CD4-positive, alpha-beta memory T cell (primary cell): Measurements from ENCODE around the gene CLIC3. TPM values are rescaled to one million over a fixed set of nuclear protein-coding genes. Genes with fewer than 3 reads are reported as not detected.

Experiments
- CTCF ChIA-PET: fragments of 350-600 bp; sonication (Branson Sonifier 250); formaldehyde crosslinking; loops from one replicate; lab custom pipeline; 2021; ENCODE audit warnings: inconsistent platforms; ENCODE audit not compliant: partially characterized antibody; lab: Charles Lee
- POLR2A ChIA-PET: fragments of 350-600 bp; sonication (Branson Sonifier 250); formaldehyde crosslinking; loops from one replicate; lab custom pipeline; 2021; ENCODE audit not compliant: partially characterized antibody; lab: Charles Lee
- DNase-seq, 5 donors: peaks; one replicate each; pipeline versions ENCODE4 v3.0.0 to v3.0.0-alpha.2; 2020 to 2022; ENCODE audit warnings: mixed read lengths in 1 of 5
- H3K27ac ChIP-seq: one replicate; pipeline ENCODE4 v1.7.0; 2013; ENCODE audit warnings: low read depth, low read length
- H3K27me3 ChIP-seq: 2 replicates; pipeline ENCODE4 v1.7.0; 2013; ENCODE audit warnings: mild to moderate bottlenecking, low read length, moderate library complexity; ENCODE audit not compliant: insufficient read depth
- H3K36me3 ChIP-seq: 2 replicates; pipeline ENCODE4 v1.7.0; 2013; ENCODE audit warnings: mild to moderate bottlenecking, low read length, moderate library complexity; ENCODE audit not compliant: insufficient read depth
- H3K4me1 ChIP-seq: 2 replicates; pipeline ENCODE4 v1.7.0; 2013; ENCODE audit warnings: mild to moderate bottlenecking, low read length, moderate library complexity; ENCODE audit not compliant: insufficient read depth
- H3K4me3 ChIP-seq, 2 donors: one replicate each; pipeline ENCODE4 v1.7.0; 2013; ENCODE audit warnings: low read length in 2 of 2, mild to moderate bottlenecking in 1 of 2
- H3K9me3 ChIP-seq, 2 donors: one replicate each; pipeline ENCODE4 v1.7.0; 2013; ENCODE audit warnings: low read length in 2 of 2, control low read depth in 1 of 2; ENCODE audit not compliant: control insufficient read depth in 1 of 2
- H3K27ac Mint-ChIP-seq, 7 donors: one replicate each; pipeline ENCODE4 v1.8.0; 2020 to 2021; ENCODE audit warnings: mixed read lengths in 7 of 7, mild to moderate bottlenecking in 6 of 7, inconsistent platforms in 3 of 7, moderate library complexity in 3 of 7
- H3K27me3 Mint-ChIP-seq, 2 donors: one replicate each; pipeline ENCODE4 v1.8.0; 2020 to 2021; ENCODE audit warnings: mixed read lengths in 2 of 2
- H3K36me3 Mint-ChIP-seq, 2 donors: one replicate each; pipeline ENCODE4 v1.8.0; 2020 to 2021; ENCODE audit warnings: mixed read lengths in 2 of 2, inconsistent platforms in 1 of 2, mild to moderate bottlenecking in 1 of 2
- H3K4me1 Mint-ChIP-seq, 4 donors: one replicate each; pipeline ENCODE4 v1.8.0; 2020 to 2021; ENCODE audit warnings: mixed read lengths in 4 of 4, mild to moderate bottlenecking in 1 of 4
- H3K4me3 Mint-ChIP-seq, 8 donors: one replicate each; pipeline ENCODE4 v1.8.0; 2020 to 2021; ENCODE audit warnings: mixed read lengths in 8 of 8, mild to moderate bottlenecking in 7 of 8, moderate library complexity in 6 of 8, inconsistent platforms in 3 of 8
- H3K9me3 Mint-ChIP-seq, 8 donors: one replicate each; pipeline ENCODE4 v1.8.0; 2020 to 2021; ENCODE audit warnings: mixed read lengths in 8 of 8, mild to moderate bottlenecking in 5 of 8, inconsistent platforms in 3 of 8, moderate library complexity in 1 of 8
- intact Hi-C: fragments of 100-400 bp; cut with micrococcal nuclease; formaldehyde crosslinking; loops from one replicate; pipeline ENCODE4 v1.15.1; 2023
- polyA plus RNA-seq, 2 donors: library from polyadenylated mRNA; unstranded; fragments of 300-500 nt; fragmentation: Illumina TruSeq; gene quantifications; one replicate each; pipeline ENCODE4 v1.2.3, GENCODE V29; 2021
- total RNA-seq, 2 experiments: library from RNA; stranded (reverse); gene quantifications; one replicate each; pipeline ENCODE4 v1.2.3, GENCODE V29; 2021

CLIC3 gene
- total and polyA plus RNA-seq, 4 experiments from 2014 or later: 3.1 to 7.8 (median 4.4) TPM

- Histone ChIP-seq H3K27me3 (no peaks in the 10 kb centered on the region), H3K4me1 (peaks cover 41% of the 10 kb centered on the region), H3K9me3 (no peaks in the 10 kb centered on the region), H3K4me3 (peak overlapping the region; percentile 23 to 24), H3K27ac (peak overlapping the region; percentile 28), H3K36me3 (no peaks in the 10 kb centered on the region)
- Mint-ChIP-seq H3K36me3 (no peaks in the 10 kb centered on the region), H3K9me3 (no peaks in the 10 kb centered on the region), H3K4me3 (peak overlapping the region; percentile 66 to 84 (median 77)), H3K27ac (peak overlapping the region; percentile 52 to 83 (median 70)), H3K27me3 (no peaks in the 10 kb centered on the region), H3K4me1 (peaks cover 11 to 32% (median 22%) of the 10 kb centered on the region in 4 donors)
- POLR2A ChIA-PET: interaction anchor here (0.6 to 3.9 kb wide), 13 partner anchors 10 to 266 kb away, joined by 3 to 75 read pairs (median 5); partner anchors contain the start of genes C8G, CLIC3, FBXW5 and FUT7
- intact Hi-C loops: loop anchor here (10.0 kb wide), 1 partner anchor 50 kb away; the partner anchor contains the start of gene ABCA2
- CTCF ChIA-PET: interaction anchor here (0.7 to 3.4 kb wide), 10 partner anchors 11 to 110 kb away, joined by 3 to 27 read pairs (median 3); partner anchors contain the start of gene ABCA2
- no peak for DNase-seq
These were observed 21.4 kb downstream of the CLIC3 start for GRCh38 chr9:136974817-136975535.

DNA sequence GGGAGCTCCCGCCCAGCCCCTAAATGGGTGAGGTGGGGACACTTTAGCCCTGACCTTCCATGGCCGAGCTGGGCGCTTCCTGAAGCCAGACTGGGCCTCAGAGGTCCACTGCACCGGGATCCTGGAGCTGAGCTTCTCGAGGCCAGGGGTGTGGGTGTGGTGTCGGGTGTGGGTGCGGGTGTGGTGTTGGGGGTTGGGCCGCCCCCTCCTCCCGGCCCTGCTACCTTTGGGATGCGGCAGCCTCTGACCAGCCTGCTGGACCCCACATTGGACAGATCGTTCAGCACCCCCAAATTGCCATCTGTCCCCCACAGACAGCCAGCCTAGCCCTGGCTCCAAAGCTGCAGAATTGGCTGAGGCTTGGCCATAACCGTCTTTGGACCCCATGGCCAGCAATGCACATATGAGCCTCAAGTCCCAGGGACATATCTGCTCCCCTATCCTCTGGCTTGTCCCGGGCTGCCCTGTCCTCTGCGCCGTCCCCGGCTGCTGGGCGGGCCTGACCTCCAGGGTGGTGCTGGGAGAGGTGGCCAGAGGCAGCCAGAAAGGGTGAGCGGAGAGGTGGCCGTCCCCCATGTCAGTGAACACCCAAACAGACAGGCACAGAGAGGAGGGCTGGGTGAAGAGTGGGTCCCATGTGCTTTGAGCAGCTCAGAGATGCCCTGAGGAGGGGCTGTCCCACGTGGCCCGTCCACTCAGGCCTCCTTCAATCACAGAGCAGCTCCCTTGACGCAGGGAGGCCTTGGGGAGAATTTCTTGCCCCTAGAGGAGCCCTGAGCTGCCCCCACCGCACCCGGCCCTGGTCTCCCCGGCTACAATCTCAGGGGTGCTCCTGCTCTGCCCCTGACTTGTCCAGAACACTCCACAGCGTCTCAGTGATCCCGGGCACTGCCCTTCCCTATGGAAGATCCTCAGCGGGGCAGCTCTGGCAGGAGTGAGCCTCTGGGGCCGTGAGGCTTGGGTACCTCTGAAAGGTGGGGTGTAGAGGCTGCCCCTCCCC, 22.4 kb downstream of the CLIC3 start:
- Histone ChIP-seq H3K36me3 (no peaks in the 10 kb centered on the region), H3K4me3 (no peak overlapping the region), H3K4me1 (peaks cover 41% of the 10 kb centered on the region), H3K27ac (peak overlapping the region; percentile 21), H3K9me3 (no peaks in the 10 kb centered on the region), H3K27me3 (no peaks in the 10 kb centered on the region)
- peak overlapping the region in 2 of 8 donors; percentile 8 to 80 for H3K4me3 Mint-ChIP-seq
- ChIA-PET CTCF (interaction anchor here (1.2 to 3.4 kb wide), 4 partner anchors 14 to 54 kb away, joined by 3 to 27 read pairs (median 11); partner anchors contain the start of gene ABCA2), POLR2A (interaction anchor here (1.2 to 3.9 kb wide), 9 partner anchors 12 to 267 kb away, joined by 3 to 75 read pairs (median 8); partner anchors contain the start of genes C8G, CLIC3, FBXW5 and LCN12)
- no peaks in the 10 kb centered on the region for H3K9me3 Mint-ChIP-seq
- peak overlapping the region in 2 of 7 donors; percentile 25 to 41 for H3K27ac Mint-ChIP-seq
- no peaks in the 10 kb centered on the region for H3K27me3 Mint-ChIP-seq
- no peak for DNase-seq
- no peaks in the 10 kb centered on the region for H3K36me3 Mint-ChIP-seq
- intact Hi-C loops: loop anchor here (10.0 kb wide), 1 partner anchor 51 kb away; the partner anchor contains the start of gene ABCA2
- H3K4me1 Mint-ChIP-seq: peaks cover 11 to 32% (median 22%) of the 10 kb centered on the region in 4 donors

DNA sequence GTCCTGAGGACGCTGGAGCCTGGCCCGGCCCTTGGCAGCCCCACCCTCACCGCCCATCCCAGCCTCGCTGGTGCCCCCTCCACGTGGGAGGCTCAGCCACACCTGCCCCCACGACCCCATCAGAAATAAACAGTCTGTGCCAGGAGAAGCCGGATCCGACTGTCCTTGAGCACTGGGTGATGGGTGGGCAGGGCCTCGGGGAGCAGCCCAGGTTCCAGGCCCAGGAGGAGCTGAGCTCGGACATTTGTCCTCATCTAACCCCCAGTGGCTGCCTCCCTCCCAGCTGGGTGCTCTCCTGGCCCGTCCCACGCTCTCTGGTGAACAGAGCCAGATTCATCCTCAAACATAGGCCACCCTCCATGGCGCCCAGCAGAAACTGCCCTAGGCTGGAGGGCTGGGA, 23.6 kb downstream of the CLIC3 start:
- Histone ChIP-seq H3K9me3 (no peaks in the 10 kb centered on the region), H3K4me3 (no peak overlapping the region), H3K27ac (no peak overlapping the region), H3K27me3 (no peaks in the 10 kb centered on the region), H3K36me3 (no peaks in the 10 kb centered on the region), H3K4me1 (peaks cover 40% of the 10 kb centered on the region)
- H3K9me3 Mint-ChIP-seq: no peaks in the 10 kb centered on the region
- no peaks in the 10 kb centered on the region for H3K36me3 Mint-ChIP-seq
- no peak overlapping the region for H3K4me3 Mint-ChIP-seq
- H3K4me1 Mint-ChIP-seq: peaks cover 11 to 32% (median 22%) of the 10 kb centered on the region in 4 donors
- CTCF ChIA-PET: no interaction called here
- DNase-seq: no peak
- intact Hi-C loops: loop anchor here (10.0 kb wide), 1 partner anchor 52 kb away; the partner anchor contains the start of gene ABCA2
- no peaks in the 10 kb centered on the region for H3K27me3 Mint-ChIP-seq
- no peak overlapping the region for H3K27ac Mint-ChIP-seq
- POLR2A ChIA-PET: interaction anchor here (0.8 kb wide), 1 partner anchor 14 kb away, joined by 4 read pairs; no protein-coding TSS in a partner anchor

DNA sequence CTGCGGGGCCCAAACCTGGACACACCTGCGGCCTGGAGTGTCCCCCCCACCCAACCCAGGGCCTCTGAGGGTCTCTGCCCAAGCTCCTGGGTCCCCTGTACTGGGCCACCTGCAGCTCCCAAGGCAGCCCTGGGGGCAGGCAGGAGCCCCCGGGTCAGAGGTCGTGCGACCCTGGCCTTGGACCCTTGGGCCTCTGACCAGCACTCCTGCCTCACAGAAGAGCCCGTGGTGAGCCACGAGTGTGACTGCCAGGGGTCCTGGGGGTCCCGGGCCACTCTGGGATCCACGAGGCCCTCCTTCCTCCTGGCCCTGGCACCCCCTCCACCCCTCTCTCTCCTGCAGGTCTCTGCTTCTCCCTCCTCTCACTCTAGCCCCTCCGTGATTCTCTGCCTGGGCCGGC, 24.0 kb downstream of the CLIC3 start:
- Mint-ChIP-seq H3K27ac (no peak overlapping the region), H3K9me3 (no peaks in the 10 kb centered on the region), H3K4me3 (no peak overlapping the region), H3K27me3 (no peaks in the 10 kb centered on the region), H3K36me3 (no peaks in the 10 kb centered on the region), H3K4me1 (peaks cover 11 to 32% (median 22%) of the 10 kb centered on the region in 4 donors)
- H3K36me3 ChIP-seq: no peaks in the 10 kb centered on the region
- intact Hi-C loops: loop anchor here (10.0 kb wide), 1 partner anchor 52 kb away; the partner anchor contains the start of gene ABCA2
- no peak overlapping the region for H3K27ac ChIP-seq
- H3K27me3 ChIP-seq: no peaks in the 10 kb centered on the region
- H3K4me1 ChIP-seq: peaks cover 36% of the 10 kb centered on the region
- no peaks in the 10 kb centered on the region for H3K9me3 ChIP-seq
- H3K4me3 ChIP-seq: no peak overlapping the region
- ChIA-PET CTCF (interaction anchor here (1.3 kb wide), 1 partner anchor 24 kb away, joined by 3 read pairs; no protein-coding TSS in a partner anchor), POLR2A (interaction anchor here (0.8 to 2.2 kb wide), 2 partner anchors 10 to 14 kb away, joined by 4 read pairs; no protein-coding TSS in a partner anchor)
- DNase-seq: no peak

- H3K4me1 ChIP-seq: peaks cover 30% of the 10 kb centered on the region
- intact Hi-C loops: loop anchor here (10.0 kb wide), 1 partner anchor 53 kb away; the partner anchor contains the start of gene ABCA2
- no peaks in the 10 kb centered on the region for H3K9me3 Mint-ChIP-seq
- no peaks in the 10 kb centered on the region for H3K27me3 ChIP-seq
- H3K4me3 Mint-ChIP-seq: no peak overlapping the region
- no peak for DNase-seq
- no peak overlapping the region for H3K27ac Mint-ChIP-seq
- H3K4me1 Mint-ChIP-seq: peaks cover 11 to 29% (median 20%) of the 10 kb centered on the region in 4 donors
- ChIA-PET CTCF (interaction anchor here (1.3 kb wide), 1 partner anchor 24 kb away, joined by 3 read pairs; no protein-coding TSS in a partner anchor), POLR2A (interaction anchor here (0.8 to 2.2 kb wide), 2 partner anchors 10 to 13 kb away, joined by 4 read pairs; no protein-coding TSS in a partner anchor)
- no peaks in the 10 kb centered on the region for H3K36me3 Mint-ChIP-seq
- H3K4me3 ChIP-seq: no peak overlapping the region
- no peaks in the 10 kb centered on the region for H3K9me3 ChIP-seq
- H3K36me3 ChIP-seq: no peaks in the 10 kb centered on the region
- H3K27me3 Mint-ChIP-seq: no peaks in the 10 kb centered on the region
- no peak overlapping the region for H3K27ac ChIP-seq
These were observed 24.6 kb downstream of the CLIC3 start for GRCh38 chr9:136971746-136972145.

GRCh38 chr9:136970361-136970760, 26.0 kb downstream of the CLIC3 start:
- Histone ChIP-seq H3K4me3 (no peak overlapping the region), H3K9me3 (no peaks in the 10 kb centered on the region), H3K27me3 (no peaks in the 10 kb centered on the region), H3K4me1 (peaks cover 30% of the 10 kb centered on the region), H3K27ac (no peak overlapping the region), H3K36me3 (no peaks in the 10 kb centered on the region)
- Mint-ChIP-seq H3K36me3 (no peaks in the 10 kb centered on the region), H3K27me3 (no peaks in the 10 kb centered on the region), H3K27ac (no peak overlapping the region), H3K9me3 (no peaks in the 10 kb centered on the region), H3K4me1 (peaks cover 15 to 28% (median 22%) of the 10 kb centered on the region in 4 donors), H3K4me3 (no peak overlapping the region)
- ChIA-PET CTCF (no interaction called here), POLR2A (interaction anchor here (1.1 to 2.2 kb wide), 2 partner anchors 8 to 11 kb away, joined by 3 to 4 read pairs; no protein-coding TSS in a partner anchor)
- intact Hi-C loops: loop anchor here (10.0 kb wide), 1 partner anchor 54 kb away; the partner anchor contains the start of gene ABCA2
- DNase-seq: no peak
